Measurements from ENCODE around the gene SLC24A4. TPM values are rescaled to one million over a fixed set of nuclear protein-coding genes. Genes with fewer than 3 reads are reported as not detected.

Gene SLC24A4
- total and polyA plus RNA-seq, 2 of the 4 experiments (the other 2 are of a cell fraction) = not detected

- CTCF ChIA-PET = no interaction called here
- Histone ChIP-seq H3K14ac (replicated peaks; ENCODE audit: low read depth, low read length) (no peak overlapping the region), H4K5ac (ENCODE audit: low read depth, low read length) (no peak overlapping the region), H2AFZ (replicated peaks; ENCODE audit: low read length, poor library complexity) (no peak overlapping the region), H2BK20ac (ENCODE audit: low read depth, low read length) (no peak overlapping the region), H3K9ac (ENCODE audit: low read depth, low read length) (no peak overlapping the region), H3K23ac (ENCODE audit: low read depth, low read length) (no peak overlapping the region), H3K27me3 (ENCODE audit: control insufficient read depth, insufficient read depth, low read length) (peaks cover 7% of the 10 kb centered on the region), H4K20me1 (ENCODE audit: insufficient read depth, low read length) (no peaks in the 10 kb centered on the region), H2BK120ac (ENCODE audit: low read depth, low read length) (no peak overlapping the region), H2AK5ac (ENCODE audit: low read depth, low read length) (no peak overlapping the region), H3K4ac (ENCODE audit: low read depth, low read length) (no peak overlapping the region), H3K4me3 (ENCODE audit: insufficient read depth, low read depth, low read length) (no peak overlapping the region), H2BK15ac (ENCODE audit: low read depth, low read length) (no peak overlapping the region), H3K18ac (ENCODE audit: low read depth, low read length) (no peak overlapping the region), H2BK5ac (ENCODE audit: low read depth, low read length, poor library complexity, severe bottlenecking) (no peak overlapping the region), H3K36me3 (ENCODE audit: control insufficient read depth, insufficient read depth, low read length) (no peaks in the 10 kb centered on the region), H2AK9ac (replicated peaks; ENCODE audit: low read depth, low read length, poor library complexity) (no peak overlapping the region), H4K8ac (ENCODE audit: low read depth in 2 of 2, low read length in 2 of 2) (no peak overlapping the region), H3K4me2 (ENCODE audit: low read depth, low read length) (no peak overlapping the region), H3K4me1 (ENCODE audit: control insufficient read depth, insufficient read depth, low read length) (no peaks in the 10 kb centered on the region), H3K79me1 (ENCODE audit: low read depth in 1 of 2, low read length in 2 of 2) (no peaks in the 10 kb centered on the region), H3K56ac (ENCODE audit: extremely low read depth, insufficient read depth, low read length) (no peak overlapping the region), H3K9me3 (ENCODE audit: control insufficient read depth, insufficient read depth, low read length) (no peaks in the 10 kb centered on the region; the same call in 1 of the 2 replicates), H3K9me1 (ENCODE audit: insufficient read depth, low read length) (no peaks in the 10 kb centered on the region), H3K27ac (ENCODE audit: insufficient read depth, low read length) (no peak overlapping the region), H4K91ac (ENCODE audit: insufficient read depth, low read depth, low read length) (no peak overlapping the region)
- POLR2A ChIA-PET (ENCODE audit: unreplicated experiment) = no interaction called here
- ATAC-seq (ENCODE audit: low read depth) = no peak
- BruUV-seq (replicated peaks) = no TSS peak
- in situ Hi-C loops (cut with MboI; ENCODE audit: low sequenced_read_pairs) = no loop called here
- TF ChIP-seq RAD21 (IDR thresholded peaks at IDR 0.05; ENCODE audit: low read length) (no peak), CTCF (conservative IDR thresholded peaks at IDR 0.05; ENCODE audit: low read depth, low read length) (no peak), MXI1 (IDR thresholded peaks at IDR 0.05; ENCODE audit: borderline replicate concordance, low read depth, low read length) (no peak), FOS (IDR thresholded peaks at IDR 0.05; ENCODE audit: low read depth, low read length) (no peak), RCOR1 (IDR thresholded peaks at IDR 0.05; ENCODE audit: insufficient replicate concordance, low read length) (no peak), USF2 (IDR thresholded peaks at IDR 0.05; ENCODE audit: low read depth, low read length) (no peak), NFE2L2 (IDR thresholded peaks at IDR 0.05; ENCODE audit: low read depth, low read length) (no peak), MAFK (IDR thresholded peaks at IDR 0.05; ENCODE audit: low read depth, low read length) (no peak), MAZ (IDR thresholded peaks at IDR 0.05; ENCODE audit: borderline replicate concordance, low read depth, low read length) (no peak), RFX5 (IDR thresholded peaks at IDR 0.05; ENCODE audit: low read depth, low read length) (no peak), SMC3 (IDR thresholded peaks at IDR 0.05; ENCODE audit: low read depth, low read length) (no peak), POLR2A (IDR thresholded peaks at IDR 0.05; ENCODE audit: low read depth, low read length) (no peak), CHD1 (IDR thresholded peaks at IDR 0.05; ENCODE audit: low read depth, low read length) (no peak), BHLHE40 (IDR thresholded peaks at IDR 0.05; ENCODE audit: low read depth, low read length) (no peak), ELK1 (IDR thresholded peaks at IDR 0.05; ENCODE audit: borderline replicate concordance, low read depth, low read length) (no peak), CEBPB (IDR thresholded peaks at IDR 0.05; ENCODE audit: low read depth, low read length) (no peak)
- intact Hi-C loops (cut with micrococcal nuclease) = no loop called here
- no peak for DNase-seq
- dilution Hi-C loops (cut with HindIII; ENCODE audit: low sequenced_read_pairs, unreplicated experiment) = no loop called here
- 73% methylated on average over 5 of the region's 14 CpGs; no CpG with 5 or more reads in 1 of the 2 experiments for WGBS, 2 experiments (ENCODE audit: extremely low coverage in 2 of 2, insufficient read length in 1 of 2)
Measured at GRCh38 chr14:92443167-92443566, 120.2 kb downstream of the SLC24A4 start.

Measured in IMR-90 (cell line).